KOPT-K1 (cell line): Measurements from ENCODE around the gene SERINC5.

Experiments used
- H3K27ac ChIP-seq: fragments of 200-600 bp; sonication (generic); 2 replicates; pipeline ENCODE4 v1.5.1; 2016; ENCODE audit warnings: antibody characterized with exemption, mild to moderate bottlenecking, low read depth, low read length; ENCODE audit not compliant: poor library complexity, severe bottlenecking
- H3K36me3 ChIP-seq: fragments of 200-600 bp; sonication (generic); 2 replicates; pipeline ENCODE4 v1.5.1; 2017; ENCODE audit warnings: antibody characterized with exemption, mild to moderate bottlenecking, low read length, moderate library complexity; ENCODE audit not compliant: insufficient read depth
- H3K9me3 ChIP-seq: fragments of 200-600 bp; sonication (generic); 2 replicates; pipeline ENCODE4 v1.5.1; 2017; ENCODE audit warnings: antibody characterized with exemption, low read length, mild to moderate bottlenecking; ENCODE audit not compliant: insufficient read depth, poor library complexity, severe bottlenecking

Gene SERINC5

DNA sequence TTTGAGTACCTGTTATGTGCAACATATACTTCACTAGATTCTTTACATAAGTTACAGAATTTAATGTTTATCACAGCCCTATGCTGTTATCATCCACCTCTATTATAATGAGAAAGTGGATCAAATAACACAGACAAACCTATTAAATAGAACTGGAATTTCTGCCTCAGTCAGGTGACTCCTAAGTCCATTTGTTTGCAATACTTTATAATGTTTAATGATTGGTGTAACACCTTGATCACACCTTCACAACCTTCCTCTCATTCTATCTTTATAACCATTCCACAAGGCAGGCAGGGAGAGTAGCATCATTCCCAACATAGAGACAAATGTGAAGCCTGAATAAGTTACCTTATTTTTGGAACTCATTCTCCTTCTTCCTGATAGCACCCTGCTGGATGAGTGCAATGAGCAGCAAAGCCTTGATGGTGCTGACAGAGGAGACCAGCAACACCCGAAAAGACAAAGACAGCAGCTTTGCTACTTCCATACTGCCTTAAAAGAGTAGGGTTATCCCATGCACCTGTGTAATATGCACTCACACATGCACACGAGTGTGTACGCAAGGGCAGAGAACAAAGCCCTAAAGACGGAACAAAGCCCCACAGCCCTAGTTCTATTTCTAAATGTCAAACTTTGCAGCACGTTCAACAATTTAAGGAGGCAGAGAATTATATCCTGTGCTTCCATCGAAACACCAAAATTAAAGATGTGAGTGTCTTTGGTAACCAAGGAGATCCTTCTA is 30.5 kb downstream of the SERINC5 start:
- H3K9me3 ChIP-seq = no peaks in the 10 kb centered on the region
- H3K27ac ChIP-seq = no peak overlapping the region
- H3K36me3 ChIP-seq = peaks cover 4% of the 10 kb centered on the region; the same call in 1 of the 2 replicates

DNA sequence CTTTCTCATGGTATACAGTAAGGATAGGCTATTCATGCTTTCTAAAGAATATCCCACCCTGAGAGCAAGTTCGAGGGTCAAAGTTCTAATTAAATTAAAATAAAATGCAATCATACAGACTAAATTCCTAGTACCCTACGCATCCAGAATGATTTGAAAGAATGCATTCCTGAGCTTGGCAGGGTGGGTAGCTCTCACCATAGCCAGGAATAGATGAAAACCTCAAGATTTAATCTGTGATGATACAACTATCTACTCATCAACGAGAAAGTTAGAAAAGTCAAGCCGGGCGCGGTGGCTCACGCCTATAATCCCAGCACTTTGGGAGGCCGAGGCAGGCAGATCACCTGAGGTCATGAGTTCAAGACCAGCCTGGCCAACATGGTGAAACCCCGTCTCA is 32.3 kb downstream of the SERINC5 start:
- Histone ChIP-seq H3K9me3 (no peaks in the 10 kb centered on the region), H3K36me3 (peaks cover 7% of the 10 kb centered on the region; the same call in 1 of the 2 replicates), H3K27ac (no peak overlapping the region)

DNA sequence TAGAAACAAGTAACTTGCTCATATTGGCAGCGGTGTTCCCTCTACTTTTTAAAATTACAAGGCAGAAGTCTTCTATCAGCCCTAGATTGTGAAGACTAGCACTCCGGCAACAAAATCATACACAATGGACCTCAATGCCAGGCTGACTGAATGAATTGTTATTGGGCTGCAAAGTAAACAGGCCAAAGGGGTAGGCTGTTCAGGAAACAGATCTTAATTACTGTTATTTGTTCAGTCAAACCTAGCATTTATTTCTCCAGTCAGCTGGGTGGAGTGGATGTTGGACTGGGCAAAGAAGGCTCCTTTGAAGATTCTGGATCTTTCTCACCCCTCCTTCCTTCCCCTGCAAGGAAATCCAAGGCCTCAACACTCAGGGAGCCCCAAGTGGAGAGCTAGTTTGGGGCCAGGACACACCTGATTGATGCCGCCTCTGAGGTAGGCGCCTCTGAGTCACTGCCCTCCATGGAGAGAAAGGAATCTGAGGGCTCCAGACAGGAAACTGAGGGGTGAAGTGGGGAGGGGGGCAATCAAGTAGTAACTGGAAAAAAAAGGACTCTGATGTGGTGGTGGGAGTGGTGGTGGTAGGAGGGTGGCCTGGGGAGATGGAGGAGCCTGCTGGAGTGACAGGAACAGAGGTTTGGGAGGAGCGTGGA is 35.5 kb downstream of the SERINC5 start:
- peak overlapping the region; percentile 28 for H3K27ac ChIP-seq
- no peaks in the 10 kb centered on the region for H3K9me3 ChIP-seq
- H3K36me3 ChIP-seq = peaks cover 11% of the 10 kb centered on the region; the same call in 1 of the 2 replicates

DNA sequence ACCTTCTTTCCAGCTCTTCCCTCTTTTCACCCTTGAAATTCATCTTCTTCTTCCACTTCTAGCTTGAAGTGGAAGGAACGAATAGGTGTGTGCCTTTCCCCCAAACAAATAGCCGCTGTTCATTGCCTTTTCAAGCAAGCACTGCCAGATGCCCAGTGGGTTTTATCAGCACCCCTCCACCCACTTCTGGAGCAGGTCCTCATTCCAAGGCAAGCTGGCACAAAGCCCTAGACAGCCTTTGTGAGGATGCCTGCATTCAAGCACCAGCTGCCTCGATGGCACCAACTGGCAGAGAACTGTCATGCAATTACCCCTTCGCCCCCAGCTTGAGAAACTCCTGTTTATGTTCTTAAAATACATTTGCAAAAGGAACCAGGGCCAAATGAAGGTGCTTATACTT is 36.5 kb downstream of the SERINC5 start:
- H3K9me3 ChIP-seq = no peaks in the 10 kb centered on the region
- peak overlapping the region; percentile 88 for H3K27ac ChIP-seq
- peaks cover 16% of the 10 kb centered on the region; the same call in 1 of the 2 replicates for H3K36me3 ChIP-seq

DNA sequence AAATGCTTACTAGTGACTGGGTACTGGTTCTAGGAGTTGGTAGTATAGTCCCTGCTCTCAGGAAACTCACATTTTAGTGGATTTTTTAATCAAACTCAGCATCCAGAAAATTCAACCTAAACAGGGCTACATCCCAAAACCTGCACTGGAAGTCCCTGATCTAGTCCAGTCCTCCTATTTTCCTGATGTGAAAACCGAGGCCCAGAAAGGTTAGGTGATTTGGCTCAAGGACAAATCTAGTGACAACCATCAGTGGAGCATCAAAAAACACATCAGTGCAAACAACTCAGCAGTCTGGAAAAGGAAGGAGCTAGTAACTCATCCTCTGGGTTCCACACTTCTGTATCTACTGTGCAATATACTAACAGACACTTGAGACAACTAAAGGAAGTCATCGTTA is 38.2 kb downstream of the SERINC5 start:
- peak overlapping the region; percentile 88 for H3K27ac ChIP-seq
- no peaks in the 10 kb centered on the region for H3K9me3 ChIP-seq
- peaks cover 16% of the 10 kb centered on the region; the same call in 1 of the 2 replicates for H3K36me3 ChIP-seq

DNA sequence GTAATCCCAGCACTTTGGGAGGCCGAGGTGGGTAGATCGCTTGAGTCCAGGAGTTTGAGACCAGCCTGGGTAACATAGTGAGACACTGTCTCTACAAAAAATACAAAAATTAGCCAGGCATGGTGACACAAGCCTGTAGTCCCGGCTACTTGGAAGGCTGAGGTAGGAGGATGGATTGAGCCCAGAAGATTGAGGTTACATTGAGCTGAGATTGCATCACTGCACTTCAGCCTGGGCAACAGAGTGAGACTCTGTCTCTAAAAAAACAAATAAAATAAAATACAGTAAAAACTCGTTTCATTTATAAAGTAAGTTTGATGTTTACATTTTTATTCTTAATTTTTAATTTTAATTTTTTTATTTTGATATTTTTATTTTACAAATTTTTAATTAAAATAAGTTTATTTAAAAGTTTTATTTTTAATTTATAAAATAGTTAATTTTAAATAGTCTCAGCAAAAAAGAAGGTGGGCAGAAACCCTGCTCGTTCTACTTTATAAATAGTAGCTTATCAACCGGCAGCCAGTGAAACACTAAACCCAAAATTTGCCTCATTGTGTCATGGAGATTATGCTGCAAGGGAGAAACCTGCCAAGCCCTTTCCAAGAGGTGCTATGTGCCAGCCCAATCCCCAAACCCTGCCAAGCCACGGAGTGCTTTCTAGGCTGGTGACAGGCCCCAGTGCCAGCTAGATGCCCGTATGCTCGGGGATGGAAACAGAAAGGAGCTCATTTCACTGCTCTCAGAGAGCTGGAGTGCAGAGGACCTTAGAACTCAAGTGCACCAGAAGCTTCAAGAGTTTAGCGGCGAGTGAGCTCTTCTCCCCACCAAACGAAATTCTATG is 38.9 kb downstream of the SERINC5 start:
- Histone ChIP-seq H3K36me3 (peaks cover 16% of the 10 kb centered on the region; the same call in 1 of the 2 replicates), H3K9me3 (no peaks in the 10 kb centered on the region), H3K27ac (peak overlapping the region; percentile 88)

DNA sequence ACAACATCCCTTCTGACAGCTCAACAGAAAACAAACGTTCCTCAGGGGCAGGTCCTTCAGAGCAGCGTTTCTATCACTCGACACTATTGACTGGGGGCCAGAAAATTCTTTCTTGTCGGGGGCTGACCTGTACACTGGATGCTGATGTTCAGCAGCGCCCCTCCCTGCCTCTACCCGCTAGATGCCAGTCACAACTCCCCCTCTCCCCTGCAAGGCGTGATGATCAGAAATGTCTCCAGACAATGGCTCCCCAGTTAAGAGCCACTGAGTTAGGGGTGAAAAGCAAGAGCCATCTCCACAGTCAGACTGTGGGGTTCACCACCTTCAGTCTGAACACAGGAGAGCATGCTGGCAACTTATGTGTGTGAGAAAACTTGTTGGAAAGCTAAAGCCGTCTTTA is 39.8 kb downstream of the SERINC5 start:
- Histone ChIP-seq H3K9me3 (no peaks in the 10 kb centered on the region), H3K36me3 (peaks cover 14% of the 10 kb centered on the region; the same call in 1 of the 2 replicates), H3K27ac (peak overlapping the region; percentile 88)

DNA sequence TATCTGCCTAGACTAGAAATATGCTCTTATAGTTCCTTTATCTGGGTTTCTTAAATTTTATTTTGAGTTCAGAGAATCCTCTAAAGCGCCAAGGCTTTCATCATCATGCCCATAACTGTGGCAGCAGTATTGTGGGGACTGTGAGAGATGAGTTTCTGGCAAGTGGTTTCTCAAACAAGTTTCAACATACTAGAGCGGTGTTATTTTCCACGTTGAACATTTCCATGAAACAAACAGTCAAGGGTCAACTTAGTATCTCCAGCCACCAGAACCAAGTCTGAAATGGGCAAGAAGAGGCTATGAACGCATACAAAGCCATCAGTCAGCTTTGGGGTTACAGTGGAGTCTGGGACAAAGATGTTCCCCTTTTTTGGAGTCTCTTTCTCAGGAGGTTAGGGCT is 40.3 kb downstream of the SERINC5 start:
- peak overlapping the region; percentile 88 for H3K27ac ChIP-seq
- peaks cover 14% of the 10 kb centered on the region; the same call in 1 of the 2 replicates for H3K36me3 ChIP-seq

DNA sequence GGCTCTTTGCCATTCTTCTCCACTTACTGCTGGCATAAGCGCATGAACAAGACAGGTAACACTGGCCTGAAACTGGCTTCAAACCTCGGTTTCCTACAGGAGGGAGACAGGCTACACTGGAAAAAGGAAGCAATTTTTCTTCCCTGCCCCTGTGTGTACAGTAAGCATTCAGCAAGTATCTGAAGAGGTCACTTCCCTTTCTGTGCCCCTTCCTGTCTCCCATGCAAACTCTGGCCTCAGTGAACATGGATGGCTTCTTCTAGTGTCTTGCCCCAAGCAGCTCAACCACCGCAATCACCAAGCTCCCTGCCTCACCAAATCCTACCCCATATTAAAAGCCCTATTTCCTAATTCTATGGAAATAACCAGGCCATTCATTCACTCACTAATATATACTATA is 42.4 kb downstream of the SERINC5 start:
- peak overlapping the region; percentile 93 for H3K27ac ChIP-seq
- peaks cover 17% of the 10 kb centered on the region; the same call in 1 of the 2 replicates for H3K36me3 ChIP-seq
- H3K9me3 ChIP-seq = no peaks in the 10 kb centered on the region

More for the DNA sequence above, 40.3 kb downstream of the SERINC5 start:
- no peaks in the 10 kb centered on the region for H3K9me3 ChIP-seq

DNA sequence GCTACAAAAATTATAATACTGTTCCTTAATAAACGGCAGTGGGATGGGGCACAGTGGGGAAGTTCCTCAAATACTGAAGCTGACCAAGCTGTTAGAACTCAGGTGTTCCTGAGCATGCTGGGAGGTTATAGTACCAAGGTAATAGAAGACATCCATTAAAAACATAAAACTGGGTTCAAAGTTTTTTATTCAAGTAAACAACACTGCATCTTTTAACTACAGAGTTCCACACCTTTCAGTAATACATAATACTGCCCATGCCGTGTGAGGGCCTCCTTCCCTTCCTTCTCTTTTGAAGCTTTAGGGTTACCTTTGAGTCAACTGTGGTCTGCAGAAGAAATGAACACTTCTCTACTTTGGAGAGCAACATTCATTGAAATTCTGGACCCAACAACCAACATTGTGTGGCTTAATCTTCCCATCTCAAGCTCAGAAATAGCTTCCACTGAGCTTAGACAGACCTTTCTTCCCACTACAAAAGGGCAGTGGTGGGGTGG is 43.6 kb downstream of the SERINC5 start:
- H3K27ac ChIP-seq = peak overlapping the region; percentile 93
- no peaks in the 10 kb centered on the region for H3K9me3 ChIP-seq
- H3K36me3 ChIP-seq = peaks cover 21% of the 10 kb centered on the region

DNA sequence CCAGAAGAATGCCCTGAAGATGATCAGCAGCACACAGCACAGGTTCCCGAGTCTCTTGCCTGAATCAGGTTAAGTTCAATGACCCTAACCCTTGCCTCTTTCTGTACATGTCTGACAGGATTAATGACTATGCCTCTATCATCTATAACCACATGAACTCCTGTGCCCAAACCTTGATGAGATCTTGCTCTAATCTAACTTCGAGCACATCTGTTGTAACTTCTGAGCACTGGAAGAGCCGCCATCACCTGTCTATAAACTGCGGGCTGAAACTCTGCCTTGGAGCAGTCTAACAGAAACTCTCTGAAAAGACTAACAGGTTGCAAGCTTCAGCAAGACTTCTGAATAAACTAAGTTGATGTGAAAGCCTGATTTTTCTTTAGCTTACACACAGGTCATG is 44.5 kb downstream of the SERINC5 start:
- no peaks in the 10 kb centered on the region for H3K9me3 ChIP-seq
- H3K27ac ChIP-seq = peak overlapping the region; percentile 93
- H3K36me3 ChIP-seq = peaks cover 22% of the 10 kb centered on the region

DNA sequence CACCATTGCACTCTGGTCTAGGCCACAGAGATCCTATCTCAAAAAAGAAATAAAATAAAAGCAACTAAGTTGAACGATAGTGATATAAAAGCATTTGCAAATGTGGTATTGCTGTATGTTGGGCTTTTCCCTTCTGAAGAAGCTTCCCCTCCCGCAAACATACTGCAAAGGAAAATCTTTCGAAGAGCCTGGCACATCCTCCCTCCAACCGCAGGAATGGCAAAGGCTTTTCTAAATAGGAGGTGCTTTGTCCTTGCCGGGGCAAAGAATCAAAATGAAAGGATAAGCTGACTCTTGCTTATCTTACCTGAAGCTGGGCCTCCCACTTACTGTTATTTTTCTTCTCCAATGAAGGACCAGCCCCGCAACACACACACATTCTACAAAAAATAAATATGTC is 45.8 kb downstream of the SERINC5 start:
- Histone ChIP-seq H3K27ac (peak overlapping the region; percentile 93), H3K36me3 (peaks cover 14% of the 10 kb centered on the region), H3K9me3 (no peaks in the 10 kb centered on the region)

DNA sequence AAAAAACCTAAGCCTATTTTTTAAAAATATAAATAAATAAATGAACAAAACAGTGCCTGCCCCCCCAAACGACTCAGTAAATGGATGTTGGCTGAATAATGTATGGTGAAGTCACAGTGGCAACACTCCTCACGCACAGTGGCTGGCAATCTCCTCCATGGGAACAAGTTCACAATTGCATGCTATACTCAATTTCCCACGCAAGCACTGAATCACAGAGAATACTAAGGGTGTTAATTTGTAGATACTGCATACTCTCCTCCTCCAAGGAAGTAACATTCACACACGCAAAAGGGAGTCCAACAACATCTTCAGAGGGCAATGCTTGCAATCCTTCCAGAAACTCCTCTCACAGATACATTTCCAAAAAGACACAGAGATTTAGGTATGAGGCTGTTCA is 47.5 kb downstream of the SERINC5 start:
- H3K9me3 ChIP-seq = no peaks in the 10 kb centered on the region
- H3K27ac ChIP-seq = peak overlapping the region; percentile 93
- peaks cover 22% of the 10 kb centered on the region for H3K36me3 ChIP-seq

DNA sequence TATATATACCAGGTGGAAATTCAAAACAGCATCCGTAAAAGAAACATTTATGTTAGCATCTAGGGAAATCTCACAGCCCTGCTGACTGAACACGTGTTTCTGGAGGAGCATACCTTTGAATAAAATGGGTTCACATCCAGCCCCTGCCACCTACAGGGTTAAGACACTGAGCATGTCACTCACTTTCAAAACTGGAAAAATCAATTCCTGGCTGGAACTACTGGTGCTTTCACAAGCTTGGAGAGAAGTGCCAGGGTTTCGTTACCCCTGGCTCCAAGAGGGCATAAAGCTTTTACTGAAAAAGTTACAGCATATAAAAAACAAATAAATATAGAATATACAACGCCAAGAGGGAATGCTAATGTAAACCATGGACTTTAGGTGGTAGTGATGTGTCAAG is 48.0 kb downstream of the SERINC5 start:
- peaks cover 25% of the 10 kb centered on the region for H3K36me3 ChIP-seq
- peak overlapping the region; percentile 93 for H3K27ac ChIP-seq
- no peaks in the 10 kb centered on the region for H3K9me3 ChIP-seq

DNA sequence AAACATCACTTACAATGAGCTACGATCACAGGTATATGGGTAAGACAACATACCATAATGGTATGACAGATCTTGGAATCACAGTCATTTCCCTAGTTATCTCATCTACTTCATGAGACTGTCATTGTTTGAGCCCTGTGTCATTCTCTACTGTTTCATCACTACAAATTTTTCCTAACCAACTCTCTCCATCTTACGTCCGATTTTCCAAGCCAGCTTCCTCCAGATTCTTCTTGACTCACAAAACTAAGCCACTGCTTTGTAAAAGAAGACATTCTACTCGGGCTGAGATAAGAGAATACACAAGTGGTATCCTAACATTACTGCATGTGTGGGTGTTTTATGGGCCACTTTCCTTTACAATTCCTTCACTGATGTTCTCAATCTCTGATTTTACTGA is 49.6 kb downstream of the SERINC5 start:
- Histone ChIP-seq H3K27ac (peak overlapping the region; percentile 93), H3K9me3 (no peaks in the 10 kb centered on the region), H3K36me3 (peaks cover 40% of the 10 kb centered on the region)
